NCI-H69 (cell line): Measurements from ENCODE around the gene DCTN3.

ENCODE experiments used
- DNase-seq: peaks from one replicate; lab custom pipeline; 2025; lab: John Stamatoyannopoulos, UW

DCTN3 gene

GRCh38 chr9:34623374-34624235, 3.3 kb upstream of the DCTN3 start:
- no peak for DNase-seq

GRCh38 chr9:34615132-34615531, 5.2 kb downstream of the DCTN3 start:
- no peak for DNase-seq

DNA sequence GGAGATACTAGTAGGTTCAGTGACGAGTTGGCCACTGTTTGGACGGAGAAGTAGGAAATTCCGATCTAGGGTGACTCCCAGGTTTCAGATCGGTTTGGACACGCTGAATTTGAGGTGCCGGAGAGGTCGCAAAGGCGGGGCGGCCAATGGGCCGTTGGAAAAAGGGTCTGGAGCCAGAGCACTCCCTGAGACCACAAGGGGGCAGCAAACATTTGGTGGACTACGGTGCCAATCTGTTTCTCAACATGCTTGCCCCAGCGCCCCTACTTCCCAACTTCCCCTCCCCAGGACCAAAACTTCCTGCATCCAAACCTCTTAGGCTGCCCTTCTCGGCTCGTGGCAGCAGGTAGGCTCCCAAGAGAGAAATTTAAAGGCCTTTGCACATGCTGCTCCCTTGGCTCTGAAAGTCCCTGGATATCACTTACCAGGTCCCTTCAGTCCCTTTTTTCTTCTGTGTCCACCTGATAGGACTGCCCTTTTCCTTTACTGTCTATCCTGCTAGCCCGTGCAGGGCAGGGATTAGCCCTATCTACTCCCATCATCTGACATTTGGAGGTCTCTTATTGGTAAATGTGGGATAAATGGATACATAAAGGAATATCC, 7.4 kb downstream of the DCTN3 start:
- DNase-seq: peak; percentile 90

GRCh38 chr9:34611811-34612787, 8.2 kb downstream of the DCTN3 start, which contains the start of gene RPP25L:
Gene RPP25L, minus strand, starts transcription at chr9:34612097. Its CDS starts 801 bp downstream, at chr9:34611296.
- DNase-seq: peak; percentile 93

DNA sequence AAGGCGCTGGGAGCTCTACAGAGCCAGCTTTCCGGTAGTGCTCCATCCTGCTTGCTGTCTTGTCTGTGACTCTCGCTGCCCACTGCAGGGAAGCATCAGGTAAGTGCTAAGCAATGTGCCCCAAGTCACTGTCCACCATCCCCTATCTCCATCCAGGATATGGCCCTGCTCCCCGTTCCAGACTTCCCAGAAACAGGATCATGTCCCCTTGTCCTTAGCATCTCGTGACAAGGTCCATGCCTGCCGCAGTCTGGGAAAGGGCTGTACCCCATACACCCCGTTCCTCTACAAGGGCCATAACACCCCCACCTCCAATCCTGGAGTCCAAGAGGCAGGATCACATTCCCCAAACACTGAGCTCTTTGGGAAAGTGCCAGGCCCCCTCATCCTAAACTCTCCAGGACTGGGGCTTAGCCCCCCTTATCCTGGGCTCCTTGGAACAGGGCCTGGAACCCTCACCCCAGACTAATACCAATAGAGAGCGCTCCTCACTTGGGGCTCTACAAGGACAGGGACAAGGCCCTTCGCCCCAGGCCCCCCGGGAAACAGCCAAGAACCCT, 9.0 kb downstream of the DCTN3 start:
- DNase-seq: peak; percentile 47

DNA sequence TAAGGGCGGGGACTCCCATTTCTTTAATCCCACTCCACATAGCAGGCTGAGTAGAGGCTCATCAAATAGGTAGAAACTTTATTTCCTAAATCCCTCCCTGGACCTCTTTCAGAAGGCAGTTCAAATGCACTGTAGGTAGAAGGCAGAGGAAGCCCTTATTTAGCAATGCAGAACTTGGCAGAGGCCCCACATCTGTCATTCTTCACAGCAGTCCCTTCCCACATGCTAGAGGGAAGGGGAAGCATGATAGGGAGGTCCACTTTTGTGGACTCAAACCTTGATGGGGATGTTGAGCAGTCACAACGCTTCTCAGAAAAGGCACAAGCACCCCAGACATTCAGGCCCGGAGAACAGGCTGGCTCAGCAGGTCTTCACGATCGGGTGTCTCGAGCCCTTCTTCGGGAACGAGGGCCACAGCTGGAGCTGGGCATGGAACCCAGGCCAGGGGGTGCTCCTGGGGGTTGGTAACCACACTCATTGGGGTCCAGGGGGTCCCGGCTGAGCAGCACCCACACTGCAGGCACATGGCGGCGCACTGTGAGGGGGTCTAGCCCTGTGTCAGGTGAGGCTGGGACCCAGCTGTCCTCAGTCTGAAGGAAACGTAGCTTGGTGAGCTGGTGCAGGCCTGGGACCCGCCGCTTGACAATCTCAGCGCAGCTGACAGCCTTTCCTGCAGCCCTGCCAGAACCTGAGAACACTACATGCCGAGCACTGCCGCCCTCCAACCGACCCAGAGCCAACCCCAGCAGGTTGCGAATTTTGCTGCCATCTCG, 9.7 kb downstream of the DCTN3 start:
- no peak for DNase-seq

GRCh38 chr9:34607331-34607730, 13.0 kb downstream of the DCTN3 start:
- DNase-seq: no peak

- DNase-seq: no peak
These were observed 13.4 kb downstream of the DCTN3 start for GRCh38 chr9:34606905-34607304.

DNA sequence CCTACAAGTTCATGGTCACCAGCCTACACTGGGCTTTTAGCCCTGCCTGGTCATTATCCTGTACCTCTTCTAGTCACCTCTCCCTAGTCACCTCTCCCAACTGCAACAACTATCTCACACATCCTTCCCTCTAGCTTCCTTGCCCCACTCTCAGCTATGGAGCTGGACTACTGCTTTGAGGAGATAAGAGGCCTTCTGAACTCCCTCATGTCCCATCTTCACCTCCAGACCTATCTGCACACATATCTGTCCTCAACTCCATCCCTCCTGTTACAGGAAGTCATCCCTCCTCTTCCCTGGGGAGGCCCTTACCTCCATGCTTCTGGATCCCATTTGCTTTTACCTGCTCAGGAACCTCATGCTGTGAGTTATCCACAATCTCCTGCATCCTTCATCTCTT, 14.1 kb downstream of the DCTN3 start:
- DNase-seq: no peak

DNA sequence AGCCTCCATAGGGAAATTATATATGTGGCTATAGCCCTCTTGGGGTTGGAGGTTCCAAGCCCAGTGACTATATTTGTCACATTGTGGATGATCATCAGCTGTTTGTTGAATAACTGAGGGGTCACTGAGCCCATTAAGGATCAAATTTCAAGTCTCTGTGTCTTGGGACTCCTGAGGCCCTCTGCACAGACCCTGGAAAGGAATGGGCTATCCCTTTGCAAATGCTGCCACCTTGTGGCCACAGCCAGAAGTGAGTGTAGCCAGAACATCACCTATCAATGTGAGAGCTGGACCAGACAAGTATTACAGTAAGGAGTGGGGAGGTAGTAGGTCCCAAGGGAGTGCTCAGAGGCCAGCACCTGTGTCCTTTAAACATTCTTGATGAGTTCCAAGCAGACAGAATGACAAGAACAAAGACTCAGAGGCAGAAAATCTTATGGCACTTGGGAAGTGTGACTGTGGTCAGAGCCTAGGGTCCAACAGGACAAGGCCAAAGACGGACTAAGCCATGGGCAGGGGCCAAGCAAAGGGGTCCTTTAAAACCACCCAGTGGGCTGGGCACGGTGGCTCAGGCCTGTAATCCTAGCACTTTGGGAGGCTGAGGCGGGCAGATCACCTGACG, 16.6 kb downstream of the DCTN3 start:
- peak; percentile 85 for DNase-seq

DNA sequence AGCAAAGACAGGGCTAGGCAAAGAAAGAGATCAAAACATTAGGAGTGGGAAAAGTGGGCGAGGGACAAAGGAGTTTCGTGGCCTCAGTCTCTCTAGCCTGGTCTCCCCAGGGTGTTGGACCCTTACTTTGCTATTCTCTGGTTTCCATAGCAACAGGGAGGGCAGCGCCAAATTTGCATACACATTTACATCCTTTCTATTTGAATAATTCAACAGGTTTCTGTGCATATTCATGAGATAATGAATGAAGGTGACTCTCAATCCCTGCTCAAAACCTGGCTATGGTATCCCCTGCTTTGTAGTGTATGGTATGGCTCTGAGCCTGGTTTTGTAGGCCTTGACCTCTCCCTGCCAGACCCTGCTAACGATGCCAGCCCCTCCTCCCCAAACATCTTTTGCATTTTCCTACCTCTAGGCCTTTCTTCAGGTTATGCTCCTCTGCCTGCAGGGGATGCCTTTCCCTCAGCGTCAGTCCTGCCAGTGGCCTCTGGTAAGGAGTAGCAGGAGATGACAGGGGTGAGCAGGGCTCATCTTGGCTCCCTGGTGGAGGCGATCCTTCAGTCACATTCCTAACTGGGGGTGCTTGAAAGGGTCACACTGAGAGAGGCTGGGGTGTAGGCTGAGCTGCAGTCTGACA, 18.2 kb downstream of the DCTN3 start:
- no peak for DNase-seq

GRCh38 chr9:34600908-34601307, 19.4 kb downstream of the DCTN3 start:
- DNase-seq: no peak

DNA sequence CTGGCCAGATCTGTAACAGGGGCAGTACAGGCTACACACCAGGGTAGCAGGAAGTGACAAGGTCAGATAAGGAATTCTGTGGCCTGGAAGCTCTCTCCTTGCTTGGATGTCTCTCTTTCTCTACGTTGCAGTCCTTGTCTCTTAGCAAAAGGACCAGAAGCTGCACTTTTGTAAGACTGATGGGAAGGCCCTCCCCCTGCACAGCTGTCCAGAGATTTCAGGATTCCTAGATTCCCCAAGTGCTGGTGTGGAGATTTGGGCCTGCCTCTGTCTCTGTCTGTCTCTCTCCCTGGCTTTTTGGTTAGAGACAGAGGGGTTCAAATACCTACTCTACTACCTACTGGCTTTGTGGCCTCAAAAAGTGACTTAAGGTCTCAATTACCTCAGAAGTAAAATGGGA, 20.7 kb downstream of the DCTN3 start:
- DNase-seq: no peak

DNA sequence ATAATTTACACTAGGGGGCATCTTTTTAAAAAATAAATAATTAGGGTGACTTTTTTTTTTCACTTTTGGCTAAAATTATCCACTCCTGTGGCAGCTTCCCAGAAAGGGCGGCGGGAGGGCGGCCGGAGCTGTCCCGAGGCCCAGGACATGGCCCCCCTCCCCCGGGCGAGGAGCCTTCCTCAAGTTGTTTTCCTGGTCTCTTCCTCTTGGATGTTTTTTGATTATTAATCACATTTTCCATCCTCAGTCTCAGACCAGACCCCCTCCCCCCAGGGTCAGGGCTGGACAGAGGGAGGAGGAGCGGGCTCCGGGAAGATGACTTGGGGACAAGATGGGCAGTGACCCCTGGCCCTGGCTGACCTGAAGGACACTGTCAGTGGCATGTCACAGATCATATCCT, 26.1 kb downstream of the DCTN3 start:
- no peak for DNase-seq

DNA sequence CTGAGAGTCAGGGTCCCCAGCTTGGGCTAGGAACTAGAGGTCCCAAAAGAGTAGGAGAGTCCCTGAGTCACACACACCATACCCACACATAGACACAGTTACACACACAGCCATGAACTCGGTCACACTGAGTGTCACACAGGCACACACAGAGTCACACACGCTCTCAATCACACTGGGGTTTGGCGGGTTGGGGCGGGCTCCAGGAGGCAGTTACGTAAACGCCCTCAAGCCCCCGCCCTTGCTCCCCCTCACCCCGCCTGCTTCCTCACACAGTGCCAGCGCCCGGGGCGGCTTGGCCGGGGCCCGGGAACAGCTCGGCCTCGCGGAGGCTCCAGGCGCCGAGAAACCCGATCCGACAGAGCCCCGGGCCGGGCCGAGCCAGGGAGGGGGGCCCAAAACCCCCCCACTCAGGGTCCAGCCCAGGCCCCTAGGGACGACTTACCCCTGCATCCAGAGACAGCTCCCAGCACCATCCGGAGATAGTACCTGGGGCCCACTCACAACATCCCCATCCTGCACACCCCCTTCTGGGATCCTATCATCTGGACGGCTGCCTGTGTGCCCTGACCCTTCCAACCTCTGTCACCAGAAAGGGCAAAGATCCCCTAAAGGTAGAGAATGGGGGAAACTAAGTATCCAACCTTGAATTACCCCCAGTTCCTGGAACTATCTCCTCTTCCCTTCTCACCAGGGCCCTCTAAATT, 27.2 kb downstream of the DCTN3 start:
- DNase-seq: peak; percentile 88

GRCh38 chr9:34591917-34592866, 28.1 kb downstream of the DCTN3 start:
- DNase-seq: no peak

- DNase-seq: peak; percentile 81
These were observed 28.9 kb downstream of the DCTN3 start for GRCh38 chr9:34591248-34591916.
